Liver (tissue), 9 donors: Measurements from ENCODE around the gene ZNF267. TPM values are rescaled to one million over a fixed set of nuclear protein-coding genes. Genes with fewer than 3 reads are reported as not detected.

Experiments used
- DNase-seq: peaks from one replicate; pipeline ENCODE4 v3.0.0-alpha.2; 2017; ENCODE audit warnings: low spot score
- H3K27ac ChIP-seq, 2 donors: one replicate each; pipeline ENCODE4 v1.7.0; 2013; ENCODE audit warnings: inconsistent platforms in 2 of 2, low read length in 2 of 2, control low read depth in 1 of 2, low read depth in 1 of 2, mild to moderate bottlenecking in 1 of 2
- H3K27me3 ChIP-seq, 4 donors: one replicate each; pipeline versions ENCODE4 v1.6.1 to v1.7.0; 2013; ENCODE audit warnings: low read length in 3 of 4, inconsistent platforms in 1 of 4, mild to moderate bottlenecking in 1 of 4, moderate library complexity in 1 of 4; ENCODE audit not compliant: control insufficient read depth in 4 of 4, insufficient read depth in 4 of 4
- H3K36me3 ChIP-seq, 4 donors: one replicate each; pipeline versions ENCODE4 v1.6.1 to v1.7.0; 2013; ENCODE audit warnings: low read length in 3 of 4, mild to moderate bottlenecking in 3 of 4, low read depth in 1 of 4, moderate library complexity in 1 of 4; ENCODE audit not compliant: control insufficient read depth in 4 of 4, insufficient read depth in 3 of 4
- H3K4me1 ChIP-seq, 4 donors: one replicate each; pipeline versions ENCODE4 v1.6.1 to v1.7.0; 2013; ENCODE audit warnings: low read length in 3 of 4, mild to moderate bottlenecking in 3 of 4, moderate library complexity in 1 of 4; ENCODE audit not compliant: control insufficient read depth in 4 of 4, insufficient read depth in 4 of 4
- H3K4me3 ChIP-seq, 3 donors: one replicate each; pipeline versions ENCODE4 v1.6.1 to v1.7.0; 2013; ENCODE audit warnings: low read length in 3 of 3, control low read depth in 1 of 3, low read depth in 1 of 3, mild to moderate bottlenecking in 1 of 3
- H3K9ac ChIP-seq, 2 donors: one replicate each; pipeline ENCODE4 v1.7.0; 2013; ENCODE audit warnings: low read length in 2 of 2, mild to moderate bottlenecking in 2 of 2, moderate library complexity in 2 of 2, control low read depth in 1 of 2, low read depth in 1 of 2
- H3K9me3 ChIP-seq, 4 donors: one replicate each; pipeline versions ENCODE4 v1.6.1 to v1.7.0; 2013; ENCODE audit warnings: low read length in 3 of 4; ENCODE audit not compliant: control insufficient read depth in 4 of 4
- CTCF ChIP-seq: fragments of 150-350 bp; IDR thresholded peaks from 2 replicates; pipeline ENCODE4 v1.5.1; 2017; ENCODE audit warnings: improper control_type of control experiment, low read depth, low read length; ENCODE audit not compliant: missing input control
- EGR1 ChIP-seq, 2 donors: IDR thresholded peaks; 2 replicates each; pipeline ENCODE4 v1.6.1; 2016 to 2018; ENCODE audit warnings: antibody characterized with exemption in 2 of 2, low read depth in 2 of 2
- FOXA1 ChIP-seq: IDR thresholded peaks from 2 replicates; pipeline ENCODE4 v1.6.1; 2016; ENCODE audit warnings: antibody characterized with exemption
- GABPA ChIP-seq, 2 donors: IDR thresholded peaks in 1 of 2; conservative IDR thresholded peaks in 1 of 2; 2 replicates each; pipeline ENCODE4 v1.6.1; 2016; ENCODE audit warnings: antibody characterized with exemption in 2 of 2, mild to moderate bottlenecking in 1 of 2, moderate library complexity in 1 of 2
- HNF4A ChIP-seq, 2 donors: conservative IDR thresholded peaks; 2 replicates each; pipeline ENCODE4 v1.6.1; 2016; ENCODE audit warnings: antibody characterized with exemption in 2 of 2, mild to moderate bottlenecking in 2 of 2
- HNF4G ChIP-seq: IDR thresholded peaks from 2 replicates; pipeline ENCODE4 v1.6.1; 2016; ENCODE audit warnings: antibody characterized with exemption
- JUND ChIP-seq, 2 donors: IDR thresholded peaks; 2 replicates each; pipeline ENCODE4 v1.6.1; 2016; ENCODE audit warnings: antibody characterized with exemption in 2 of 2
- NR2F2 ChIP-seq: IDR thresholded peaks from 2 replicates; pipeline ENCODE4 v1.6.1; 2016; ENCODE audit warnings: antibody characterized with exemption
- RXRA ChIP-seq, 2 donors: IDR thresholded peaks; 2 replicates each; pipeline ENCODE4 v1.6.1; 2017 to 2018; ENCODE audit warnings: antibody characterized with exemption in 2 of 2, mild to moderate bottlenecking in 1 of 2
- SP1 ChIP-seq: IDR thresholded peaks from 2 replicates; pipeline ENCODE4 v1.6.1; 2018; ENCODE audit warnings: antibody characterized with exemption, mild to moderate bottlenecking
- TAF1 ChIP-seq: conservative IDR thresholded peaks from 2 replicates; pipeline ENCODE4 v1.6.1; 2016; ENCODE audit warnings: antibody characterized with exemption, mild to moderate bottlenecking
- YY1 ChIP-seq: IDR thresholded peaks from 2 replicates; pipeline ENCODE4 v1.6.1; 2016; ENCODE audit warnings: antibody characterized with exemption, mild to moderate bottlenecking
- ZBTB33 ChIP-seq: IDR thresholded peaks from 2 replicates; pipeline ENCODE4 v1.6.1; 2016; ENCODE audit warnings: antibody characterized with exemption
- WGBS: extraction: QIAGEN DNeasy Blood & Tissue Kit; methylation state at CpG from one replicate; pipeline ENCODE4 v1.1.7; 2013; 5-methylcytosine and 5-hydroxymethylcytosine counted together
- polyA plus RNA-seq, 2 donors: library from polyadenylated mRNA; stranded (reverse) in 1 of 2; unstranded in 1 of 2; fragments of 200-250 nt in 1 of 2; fragments of >200 nt in 1 of 2; fragmentation: Nextera tagmentation in 1 of 2; extraction: Ambion mirVana in 1 of 2; gene quantifications; one replicate each; pipeline versions ENCODE4 v1.2.1 to v1.2.3, GENCODE V29; 2013 to 2015
- total RNA-seq, 2 donors: library from RNA; depleted of rRNA; stranded (reverse); fragments of >200 nt; gene quantifications; one replicate each; pipeline ENCODE4 v1.2.3, GENCODE V29; 2014
- TF ChIP-seq, protein P1 (sequence below): IDR thresholded peaks from 2 replicates; pipeline ENCODE4 v1.6.1; 2016; ENCODE audit warnings: antibody characterized with exemption
- TF ChIP-seq, protein P2 (sequence below): IDR thresholded peaks from 2 replicates; pipeline ENCODE4 v1.6.1; 2016; ENCODE audit warnings: antibody characterized with exemption
- TF ChIP-seq, protein P3 (sequence below): IDR thresholded peaks from 2 replicates; pipeline ENCODE4 v1.6.1; 2016; ENCODE audit warnings: antibody characterized with exemption, mild to moderate bottlenecking
- donor health status: healthy.
- donor health status: healthy.
- donor health status: healthy.
- donor health status: healthy.
- donor health status: healthy.

Gene ZNF267
- total and polyA plus RNA-seq, 4 donors = 1.9 to 9.0 (median 3.7) TPM

DNA sequence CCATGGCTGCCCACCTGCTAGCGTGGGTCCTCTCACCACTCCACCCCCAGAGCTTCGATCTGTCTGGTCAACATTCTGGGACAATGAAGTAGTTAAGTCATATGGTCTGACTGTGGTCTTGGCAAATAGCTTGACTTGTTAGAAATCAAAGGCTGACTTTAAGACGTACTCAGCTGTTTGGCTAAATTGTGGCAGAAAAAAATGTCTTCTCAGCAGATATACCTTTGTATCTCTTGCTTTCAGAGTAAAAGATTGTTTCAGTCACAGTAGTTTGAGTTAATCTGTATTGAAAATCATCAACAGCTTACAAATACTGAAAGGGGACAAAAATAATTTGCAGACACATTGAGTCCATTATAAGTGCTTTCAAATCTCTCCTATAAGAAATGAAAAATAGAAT, 2.1 kb upstream of the ZNF267 start (continued):
- no peak for TF ChIP-seq ZBTB33

GRCh38 chr16:31872201-31872600, 1.4 kb upstream of the ZNF267 start:
- Histone ChIP-seq H3K27ac (no peak overlapping the region), H3K9me3 (no peaks in the 10 kb centered on the region), H3K4me1 (peaks cover 0 to 19% (median 7%) of the 10 kb centered on the region in 4 donors), H3K27me3 (no peaks in the 10 kb centered on the region), H3K36me3 (no peaks in the 10 kb centered on the region), H3K4me3 (no peak overlapping the region), H3K9ac (no peak overlapping the region)
- 89% methylated on average over 6 of the region's 6 CpGs for WGBS
- DNase-seq = no peak
- TF ChIP-seq JUND (IDR thresholded peaks at IDR 0.05) (no peak), TAF1 (no peak), HNF4A (conservative IDR thresholded peaks at IDR 0.05) (no peak), NR2F2 (no peak), GABPA (IDR thresholded peaks at IDR 0.05 in 1 of 2, conservative IDR thresholded peaks at IDR 0.05 in 1 of 2) (no peak), FOXA1 (no peak), CTCF (no peak), SP1 (no peak), YY1 (no peak), HNF4G (no peak), RXRA (IDR thresholded peaks at IDR 0.05) (no peak), EGR1 (IDR thresholded peaks at IDR 0.05; ENCODE audit: low read depth in 2 of 2) (no peak)
- TF ChIP-seq, protein P1, sequence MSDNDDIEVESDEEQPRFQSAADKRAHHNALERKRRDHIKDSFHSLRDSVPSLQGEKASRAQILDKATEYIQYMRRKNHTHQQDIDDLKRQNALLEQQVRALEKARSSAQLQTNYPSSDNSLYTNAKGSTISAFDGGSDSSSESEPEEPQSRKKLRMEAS = no peak
- TF ChIP-seq, protein P2, sequence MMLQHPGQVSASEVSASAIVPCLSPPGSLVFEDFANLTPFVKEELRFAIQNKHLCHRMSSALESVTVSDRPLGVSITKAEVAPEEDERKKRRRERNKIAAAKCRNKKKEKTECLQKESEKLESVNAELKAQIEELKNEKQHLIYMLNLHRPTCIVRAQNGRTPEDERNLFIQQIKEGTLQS = no peak
- TF ChIP-seq, protein P3, sequence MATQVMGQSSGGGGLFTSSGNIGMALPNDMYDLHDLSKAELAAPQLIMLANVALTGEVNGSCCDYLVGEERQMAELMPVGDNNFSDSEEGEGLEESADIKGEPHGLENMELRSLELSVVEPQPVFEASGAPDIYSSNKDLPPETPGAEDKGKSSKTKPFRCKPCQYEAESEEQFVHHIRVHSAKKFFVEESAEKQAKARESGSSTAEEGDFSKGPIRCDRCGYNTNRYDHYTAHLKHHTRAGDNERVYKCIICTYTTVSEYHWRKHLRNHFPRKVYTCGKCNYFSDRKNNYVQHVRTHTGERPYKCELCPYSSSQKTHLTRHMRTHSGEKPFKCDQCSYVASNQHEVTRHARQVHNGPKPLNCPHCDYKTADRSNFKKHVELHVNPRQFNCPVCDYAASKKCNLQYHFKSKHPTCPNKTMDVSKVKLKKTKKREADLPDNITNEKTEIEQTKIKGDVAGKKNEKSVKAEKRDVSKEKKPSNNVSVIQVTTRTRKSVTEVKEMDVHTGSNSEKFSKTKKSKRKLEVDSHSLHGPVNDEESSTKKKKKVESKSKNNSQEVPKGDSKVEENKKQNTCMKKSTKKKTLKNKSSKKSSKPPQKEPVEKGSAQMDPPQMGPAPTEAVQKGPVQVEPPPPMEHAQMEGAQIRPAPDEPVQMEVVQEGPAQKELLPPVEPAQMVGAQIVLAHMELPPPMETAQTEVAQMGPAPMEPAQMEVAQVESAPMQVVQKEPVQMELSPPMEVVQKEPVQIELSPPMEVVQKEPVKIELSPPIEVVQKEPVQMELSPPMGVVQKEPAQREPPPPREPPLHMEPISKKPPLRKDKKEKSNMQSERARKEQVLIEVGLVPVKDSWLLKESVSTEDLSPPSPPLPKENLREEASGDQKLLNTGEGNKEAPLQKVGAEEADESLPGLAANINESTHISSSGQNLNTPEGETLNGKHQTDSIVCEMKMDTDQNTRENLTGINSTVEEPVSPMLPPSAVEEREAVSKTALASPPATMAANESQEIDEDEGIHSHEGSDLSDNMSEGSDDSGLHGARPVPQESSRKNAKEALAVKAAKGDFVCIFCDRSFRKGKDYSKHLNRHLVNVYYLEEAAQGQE = no peak
